ENCODE measurements around the gene CREG1. TPM values are rescaled to one million over a fixed set of nuclear protein-coding genes. Genes with fewer than 3 reads are reported as not detected.

Gene CREG1
- total RNA-seq, 6 experiments from 2014 or later: 95.8 to 230 (median 171) TPM

DNA sequence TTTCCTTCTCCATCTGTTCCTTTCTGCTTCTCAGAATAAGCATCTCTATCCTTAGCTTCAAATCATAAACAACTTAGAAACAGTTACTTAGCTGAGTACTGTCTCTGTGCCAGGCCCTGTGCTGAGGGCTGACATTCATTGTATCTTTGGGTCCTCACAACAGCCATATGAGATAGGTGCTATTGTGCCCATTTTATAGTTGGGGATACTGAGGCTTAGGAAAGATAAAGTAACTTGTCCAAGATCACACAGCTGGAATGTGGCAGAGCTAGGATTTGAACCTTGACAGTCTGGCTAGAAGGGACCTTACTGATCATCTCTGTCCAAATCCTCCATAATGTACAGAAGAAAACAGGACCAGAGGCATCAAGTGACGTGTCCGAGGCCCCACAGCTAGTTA is 60.2 kb downstream of the CREG1 start:
- Histone ChIP-seq H3K9me3 (no peaks in the 10 kb centered on the region), H3K4me1 (no peaks in the 10 kb centered on the region), H3K27ac (no peak overlapping the region), H3K27me3 (no peaks in the 10 kb centered on the region), H3K4me3 (no peak overlapping the region), H3K36me3 (no peaks in the 10 kb centered on the region)
- intact Hi-C loops (cut with DNase I): no loop called here
- TF ChIP-seq CTCF (IDR thresholded peaks at IDR 0.05) (no peak), POLR2A (IDR thresholded peaks at IDR 0.05) (no peak)
- no peak for ATAC-seq
- no peak for DNase-seq
- WGBS (ENCODE audit: insufficient coverage, low coverage, low lambda C conversion rate, missing lambda C conversion rate): no CpG with 5 or more reads among the region's 2 CpGs

DNA sequence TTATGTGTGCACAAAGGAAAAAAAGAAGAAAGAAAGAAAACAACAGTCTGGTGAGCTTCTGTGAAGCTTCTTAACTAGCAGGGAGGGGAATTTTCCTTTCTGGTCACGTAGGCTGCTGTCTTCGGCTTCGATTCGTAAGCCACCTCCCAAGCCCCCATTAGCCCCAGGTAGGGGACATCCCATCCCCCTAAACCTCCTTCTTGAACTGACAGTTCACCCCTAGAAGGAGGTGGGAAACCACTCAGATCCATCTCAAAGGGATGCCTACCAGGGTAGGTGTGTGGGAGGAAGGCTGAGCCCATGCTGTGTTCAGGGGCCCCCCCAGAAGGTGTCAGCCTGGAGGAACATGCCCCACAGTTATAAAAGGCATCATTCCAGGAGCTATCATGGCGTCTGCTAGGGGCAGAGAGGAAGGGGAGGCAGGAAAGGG is 61.1 kb downstream of the CREG1 start:
- Histone ChIP-seq H3K36me3 (no peaks in the 10 kb centered on the region), H3K4me3 (no peak overlapping the region), H3K9me3 (no peaks in the 10 kb centered on the region), H3K27me3 (no peaks in the 10 kb centered on the region), H3K27ac (no peak overlapping the region), H3K4me1 (no peaks in the 10 kb centered on the region)
- intact Hi-C loops (cut with DNase I): no loop called here
- WGBS (ENCODE audit: insufficient coverage, low coverage, low lambda C conversion rate, missing lambda C conversion rate): 41% methylated on average over 4 of the region's 5 CpGs
- DNase-seq: no peak
- ATAC-seq: peak in 1 of 4 donors; percentile 10
- no peak for TF ChIP-seq CTCF (IDR thresholded peaks at IDR 0.05)

GRCh38 chr1:167491586-167492461 is 61.7 kb downstream of the CREG1 start:
- no peaks in the 10 kb centered on the region for H3K9me3 ChIP-seq
- no peaks in the 10 kb centered on the region for H3K4me1 ChIP-seq
- H3K36me3 ChIP-seq: no peaks in the 10 kb centered on the region
- H3K27me3 ChIP-seq: no peaks in the 10 kb centered on the region
- TF ChIP-seq CTCF (IDR thresholded peaks at IDR 0.05): no peak
- TF ChIP-seq POLR2A (IDR thresholded peaks at IDR 0.05): no peak
- no peak overlapping the region for H3K27ac ChIP-seq
- intact Hi-C loops (cut with DNase I): no loop called here
- no peak overlapping the region for H3K4me3 ChIP-seq
- peak in 1 of 4 donors; percentile 28 for ATAC-seq
- WGBS (ENCODE audit: insufficient coverage, low coverage, low lambda C conversion rate, missing lambda C conversion rate): 50% methylated on average over 10 of the region's 12 CpGs
- no peak for DNase-seq

Other genes with a start within 250 kb of the CREG1 start
- gene CD247, start 35.2 kb downstream of the CREG1 start, total RNA-seq: 1 to 10 TPM in 2 of 6 experiments, under 1 TPM in 4; 0.48 to 2.2 (median 0.71) TPM
- gene RCSD1, start 76.5 kb upstream of the CREG1 start, total RNA-seq: 1 to 10 TPM; 2.4 to 8.4 (median 5.0) TPM
- gene MPZL1, start 168.2 kb upstream of the CREG1 start, total RNA-seq: 10 to 100 TPM; 15.7 to 43.3 (median 18.9) TPM

All from right lobe of liver (tissue), 6 donors.